MCF 10A (cell line): Measurements from ENCODE around the gene CRYGN. TPM values are rescaled to one million over a fixed set of nuclear protein-coding genes. Genes with fewer than 3 reads are reported as not detected.
A peak's percentile ranks its signal among the peaks of the same experiment; 100 is the strongest.

Source experiments
- BruUV-seq: library from RNA; stranded (reverse); fragments of 400-500 nt; replicated peaks from 2 replicates; lab custom pipeline; 2021; lab: Mats Ljungman, UMichigan
- CTCF ChIA-PET: fragments of 300-600 bp; sonication (Branson Sonifier 250); formaldehyde crosslinking; extraction: SDS; loops from one replicate; lab custom pipeline; 2021; ENCODE audit warnings: antibody characterized with exemption, inconsistent platforms; lab: Yijun Ruan, JAX
- POLR2A ChIA-PET: fragments of 300-600, 350-650 bp; sonication (Branson Sonifier 250); formaldehyde crosslinking; extraction: SDS; loops from one replicate; lab custom pipeline; 2020; ENCODE audit warnings: antibody characterized with exemption, inconsistent platforms; lab: Yijun Ruan, JAX
- DNase-seq: peaks from one replicate; pipeline ENCODE4 v3.0.0-alpha.2; 2018; ENCODE audit not compliant: unreplicated experiment
- H3K27ac Mint-ChIP-seq: one replicate; pipeline ENCODE4 v1.8.0; 2022; ENCODE audit warnings: mild to moderate bottlenecking, low read depth, mixed read lengths; ENCODE audit not compliant: unreplicated experiment
- H3K27me3 Mint-ChIP-seq: one replicate; pipeline ENCODE4 v1.8.0; 2022; ENCODE audit warnings: mixed read lengths; ENCODE audit not compliant: insufficient read depth, unreplicated experiment
- H3K36me3 Mint-ChIP-seq: one replicate; pipeline ENCODE4 v1.8.0; 2022; ENCODE audit warnings: mild to moderate bottlenecking, moderate library complexity, mixed read lengths; ENCODE audit not compliant: insufficient read depth, unreplicated experiment
- H3K4me1 Mint-ChIP-seq: one replicate; pipeline ENCODE4 v1.8.0; 2022; ENCODE audit warnings: mixed read lengths; ENCODE audit not compliant: insufficient read depth, unreplicated experiment
- H3K4me3 Mint-ChIP-seq: one replicate; pipeline ENCODE4 v1.8.0; 2022; ENCODE audit warnings: mild to moderate bottlenecking, moderate library complexity, mixed read lengths; ENCODE audit not compliant: unreplicated experiment
- H3K9me3 Mint-ChIP-seq: one replicate; pipeline ENCODE4 v1.8.0; 2022; ENCODE audit warnings: mixed read lengths; ENCODE audit not compliant: unreplicated experiment
- intact Hi-C: fragments of 100-400 bp; cut with micrococcal nuclease; formaldehyde crosslinking; loops from 2 replicates; pipeline ENCODE4 v1.14.1; 2022
- total RNA-seq: library from RNA; stranded (reverse); gene quantifications from 2 replicates; pipeline ENCODE4 v1.2.3, GENCODE V29; 2022
- TF ChIP-seq, protein P1 (sequence below): fragments of 200-600 bp; IDR thresholded peaks from one replicate; pipeline ENCODE4 v1.8.0; 2022; ENCODE audit warnings: antibody characterized with exemption, mild to moderate bottlenecking; ENCODE audit not compliant: unreplicated experiment

Gene CRYGN
- total RNA-seq, 1 experiment from 2014 or later: not detected

DNA sequence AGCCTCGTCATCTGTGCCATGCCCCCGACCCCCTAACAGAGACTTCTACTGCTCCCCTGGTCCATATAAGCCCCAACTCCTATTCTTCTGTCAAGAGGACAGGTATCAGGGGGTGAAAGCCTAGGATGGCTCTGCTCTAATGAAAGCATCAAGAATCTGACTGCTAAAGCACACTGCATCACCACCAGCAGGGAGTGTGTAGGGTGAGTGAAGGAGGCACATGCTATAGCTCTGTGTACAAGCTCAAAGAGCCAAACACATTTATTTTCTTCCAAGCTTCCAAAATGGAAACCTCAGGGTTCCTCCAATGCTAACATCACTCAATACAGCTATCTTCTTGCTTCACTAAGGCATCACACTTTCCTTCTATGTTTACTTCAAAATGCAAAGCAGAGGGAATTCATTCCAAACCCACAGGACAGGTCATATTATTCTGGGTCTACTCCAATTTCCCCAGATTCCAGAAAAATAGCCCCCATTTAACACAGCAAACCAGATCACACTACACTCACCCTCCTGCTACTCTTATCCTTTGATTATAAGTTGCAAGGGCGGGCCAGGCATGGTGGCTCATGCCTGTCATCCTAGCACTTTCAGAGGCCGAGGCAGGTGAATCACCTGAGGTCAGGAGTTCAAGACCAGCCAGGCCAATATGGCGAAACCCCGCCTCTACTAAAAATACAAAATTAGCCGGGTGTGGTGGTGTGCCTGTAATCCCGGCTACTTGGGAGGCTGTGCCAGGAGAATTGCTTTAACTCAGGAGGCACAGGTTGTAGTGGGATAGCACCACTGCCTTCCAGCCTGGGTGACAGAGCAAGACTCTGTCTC is 43.2 kb upstream of the CRYGN start:
- Mint-ChIP-seq H3K27me3 (no peaks in the 10 kb centered on the region), H3K4me3 (no peak overlapping the region), H3K27ac (peak overlapping the region; percentile 63), H3K9me3 (no peaks in the 10 kb centered on the region), H3K36me3 (peaks cover 74% of the 10 kb centered on the region), H3K4me1 (peaks cover 24% of the 10 kb centered on the region)
- BruUV-seq: TSS peak; percentile 10
- TF ChIP-seq, protein P1, sequence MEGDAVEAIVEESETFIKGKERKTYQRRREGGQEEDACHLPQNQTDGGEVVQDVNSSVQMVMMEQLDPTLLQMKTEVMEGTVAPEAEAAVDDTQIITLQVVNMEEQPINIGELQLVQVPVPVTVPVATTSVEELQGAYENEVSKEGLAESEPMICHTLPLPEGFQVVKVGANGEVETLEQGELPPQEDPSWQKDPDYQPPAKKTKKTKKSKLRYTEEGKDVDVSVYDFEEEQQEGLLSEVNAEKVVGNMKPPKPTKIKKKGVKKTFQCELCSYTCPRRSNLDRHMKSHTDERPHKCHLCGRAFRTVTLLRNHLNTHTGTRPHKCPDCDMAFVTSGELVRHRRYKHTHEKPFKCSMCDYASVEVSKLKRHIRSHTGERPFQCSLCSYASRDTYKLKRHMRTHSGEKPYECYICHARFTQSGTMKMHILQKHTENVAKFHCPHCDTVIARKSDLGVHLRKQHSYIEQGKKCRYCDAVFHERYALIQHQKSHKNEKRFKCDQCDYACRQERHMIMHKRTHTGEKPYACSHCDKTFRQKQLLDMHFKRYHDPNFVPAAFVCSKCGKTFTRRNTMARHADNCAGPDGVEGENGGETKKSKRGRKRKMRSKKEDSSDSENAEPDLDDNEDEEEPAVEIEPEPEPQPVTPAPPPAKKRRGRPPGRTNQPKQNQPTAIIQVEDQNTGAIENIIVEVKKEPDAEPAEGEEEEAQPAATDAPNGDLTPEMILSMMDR: no peak
- no peak for DNase-seq
- POLR2A ChIA-PET: interaction anchor here (0.8 to 3.3 kb wide), 5 partner anchors 8 to 198 kb away, joined by 3 to 10 read pairs (median 4); no protein-coding TSS in a partner anchor
- intact Hi-C loops: no loop called here
- CTCF ChIA-PET: interaction anchor here (0.6 to 1.9 kb wide), 4 partner anchors 25 to 308 kb away, joined by 3 to 6 read pairs (median 4); no protein-coding TSS in a partner anchor

DNA sequence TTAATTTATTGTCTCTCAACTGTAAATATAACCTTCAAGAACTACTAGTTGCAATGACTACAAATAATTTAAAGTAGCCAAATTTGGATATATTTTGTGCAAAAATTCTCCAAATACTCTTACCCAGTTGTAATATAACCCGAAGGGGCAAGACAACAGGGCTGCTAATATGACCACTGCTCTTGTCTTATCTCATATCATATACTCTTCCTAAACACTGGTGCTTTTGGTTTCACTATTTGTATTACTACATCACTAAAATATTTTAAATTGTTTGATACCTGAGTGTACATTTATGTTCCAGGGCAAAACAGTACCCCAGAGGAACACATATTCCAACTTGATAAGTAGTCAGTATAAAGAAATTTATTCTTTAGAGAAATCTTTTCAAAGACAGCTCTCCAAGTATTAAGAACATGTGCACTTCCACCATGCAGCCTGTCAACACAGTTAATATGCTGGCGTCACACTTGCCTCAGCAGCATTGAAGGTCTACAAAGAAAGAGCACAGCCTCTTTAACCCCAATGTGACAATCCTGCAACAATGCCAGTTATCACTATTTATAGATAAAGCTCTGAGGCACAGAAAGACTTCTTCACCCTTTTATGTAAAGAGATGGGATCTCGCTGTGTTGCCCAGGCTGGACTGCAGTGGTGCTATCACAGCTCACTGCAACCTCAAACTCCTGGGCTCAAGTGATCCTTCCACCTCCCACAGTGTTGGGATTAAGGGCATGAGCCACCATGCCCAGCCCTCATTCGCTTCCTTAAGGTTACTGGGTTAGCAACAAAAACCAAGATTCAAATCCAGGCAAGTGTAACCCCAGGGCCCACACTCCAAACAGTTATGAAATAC is 41.9 kb upstream of the CRYGN start:
- H3K36me3 Mint-ChIP-seq: peaks cover 74% of the 10 kb centered on the region
- TF ChIP-seq, protein P1: no peak
- peaks cover 24% of the 10 kb centered on the region for H3K4me1 Mint-ChIP-seq
- DNase-seq: no peak
- intact Hi-C loops: no loop called here
- H3K27ac Mint-ChIP-seq: no peak overlapping the region
- no TSS peak for BruUV-seq
- H3K27me3 Mint-ChIP-seq: no peaks in the 10 kb centered on the region
- POLR2A ChIA-PET: interaction anchor here (1.1 to 3.3 kb wide), 4 partner anchors 10 to 37 kb away, joined by 3 to 10 read pairs (median 4); no protein-coding TSS in a partner anchor
- CTCF ChIA-PET: interaction anchor here (0.6 to 0.7 kb wide), 2 partner anchors 10 to 231 kb away, joined by 3 read pairs; no protein-coding TSS in a partner anchor
- no peak overlapping the region for H3K4me3 Mint-ChIP-seq
- H3K9me3 Mint-ChIP-seq: no peaks in the 10 kb centered on the region

DNA sequence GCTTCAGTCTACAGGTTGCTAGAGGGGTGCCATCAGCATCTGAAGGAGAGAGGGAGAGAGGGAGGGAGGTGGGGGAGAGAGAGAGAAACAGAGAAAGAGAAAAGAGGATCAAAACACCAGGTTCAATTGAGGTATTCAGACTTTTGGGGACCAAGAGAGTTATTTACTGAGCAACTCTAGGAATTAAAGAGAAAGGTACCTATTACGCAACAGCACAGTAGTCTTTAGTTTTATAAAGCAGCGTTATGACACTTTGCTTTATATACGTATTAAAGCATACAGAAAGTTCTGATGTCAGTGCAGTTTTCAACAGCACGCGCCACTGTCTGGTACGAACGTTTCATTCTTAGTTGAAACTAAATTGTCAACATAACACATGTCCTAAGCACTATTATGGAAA is 37.9 kb upstream of the CRYGN start:
- H3K27me3 Mint-ChIP-seq: no peaks in the 10 kb centered on the region
- H3K4me1 Mint-ChIP-seq: peaks cover 4% of the 10 kb centered on the region
- H3K27ac Mint-ChIP-seq: no peak overlapping the region
- no TSS peak for BruUV-seq
- CTCF ChIA-PET: interaction anchor here (0.6 kb wide), 1 partner anchor 32 kb away, joined by 6 read pairs; no protein-coding TSS in a partner anchor
- no peak for DNase-seq
- peaks cover 53% of the 10 kb centered on the region for H3K36me3 Mint-ChIP-seq
- POLR2A ChIA-PET: interaction anchor here (0.5 kb wide), 1 partner anchor 1996 kb away, joined by 3 read pairs; no protein-coding TSS in a partner anchor
- H3K4me3 Mint-ChIP-seq: no peak overlapping the region
- intact Hi-C loops: no loop called here
- no peaks in the 10 kb centered on the region for H3K9me3 Mint-ChIP-seq
- TF ChIP-seq, protein P1: no peak
